ENCODE results near the gene ODAD4. TPM values are rescaled to one million over a fixed set of nuclear protein-coding genes. Genes with fewer than 3 reads are reported as not detected.

The ODAD4 gene
- polyA plus RNA-seq, 3 donors, result 0.04 to 0.28 (median 0.23) TPM

GRCh38 chr17:41885733-41886132, 44.7 kb upstream of the ODAD4 start:
- Histone ChIP-seq H3K27ac (ENCODE audit: low read depth in 1 of 2, low read length in 2 of 2) (no peak overlapping the region), H3K36me3 (replicated peaks in 1 of 2; ENCODE audit: control insufficient read depth in 1 of 2, insufficient read depth in 2 of 2, low read length in 2 of 2) (peaks cover 80 to 94% of the 10 kb centered on the region in 2 donors), H3K27me3 (ENCODE audit: control insufficient read depth in 2 of 2, insufficient read depth in 2 of 2, low read length in 2 of 2) (no peaks in the 10 kb centered on the region), H3K9me3 (replicated peaks in 1 of 2; ENCODE audit: control insufficient read depth in 1 of 2, insufficient read depth in 1 of 2, low read length in 2 of 2) (no peaks in the 10 kb centered on the region), H3K4me2 (replicated peaks; ENCODE audit: extremely low read depth, low read length, poor library complexity, severe bottlenecking) (no peak overlapping the region), H3K79me2 (ENCODE audit: insufficient read depth, low read length) (no peaks in the 10 kb centered on the region), H2AFZ (ENCODE audit: insufficient read depth, low read depth, low read length, poor library complexity, severe bottlenecking) (no peak overlapping the region), H3K9ac (ENCODE audit: insufficient read depth, low read length, poor library complexity, severe bottlenecking) (no peak overlapping the region), H4K20me1 (ENCODE audit: insufficient read depth, low read length) (peaks cover 3% of the 10 kb centered on the region), H3K4me1 (ENCODE audit: control insufficient read depth in 1 of 2, insufficient read depth in 2 of 2, low read length in 2 of 2) (no peaks in the 10 kb centered on the region), H3K4me3 (replicated peaks in 1 of 3; ENCODE audit: low read depth in 2 of 3, low read length in 3 of 3) (no peak overlapping the region)
- TF ChIP-seq CTCF (IDR thresholded peaks at IDR 0.05), result no peak
- DNase-seq, result no peak
- Mint-ChIP-seq H3K4me3 (no peak overlapping the region), H3K27me3 (ENCODE audit: low read depth in 3 of 3) (peaks cover 0 to 2% (median 0%) of the 10 kb centered on the region in 3 donors), H3K36me3 (peaks cover 74 to 97% of the 10 kb centered on the region in 2 donors), H3K4me1 (no peaks in the 10 kb centered on the region), H3K9me3 (peaks cover 0 to 3% (median 0%) of the 10 kb centered on the region in 7 donors), H3K27ac (no peak overlapping the region)
- WGBS (ENCODE audit: insufficient coverage), result 98% methylated on average over 5 of the region's 6 CpGs
- intact Hi-C loops (cut with micrococcal nuclease), result no loop called here

- no peaks in the 10 kb centered on the region for H3K9me3 ChIP-seq (replicated peaks in 1 of 2; ENCODE audit: control insufficient read depth in 1 of 2, insufficient read depth in 1 of 2, low read length in 2 of 2)
- no peaks in the 10 kb centered on the region for H3K27me3 ChIP-seq (ENCODE audit: control insufficient read depth in 2 of 2, insufficient read depth in 2 of 2, low read length in 2 of 2)
- H3K4me1 ChIP-seq (ENCODE audit: control insufficient read depth in 1 of 2, insufficient read depth in 2 of 2, low read length in 2 of 2), result no peaks in the 10 kb centered on the region
- WGBS (ENCODE audit: insufficient coverage), result 60% methylated on average over 4 of the region's 6 CpGs
- Mint-ChIP-seq H3K4me1 (no peaks in the 10 kb centered on the region), H3K9me3 (no peaks in the 10 kb centered on the region), H3K36me3 (peaks cover 74 to 98% of the 10 kb centered on the region in 2 donors), H3K4me3 (no peak overlapping the region), H3K27ac (no peak overlapping the region), H3K27me3 (ENCODE audit: low read depth in 3 of 3) (peaks cover 0 to 3% (median 0%) of the 10 kb centered on the region in 3 donors)
- intact Hi-C loops (cut with micrococcal nuclease), result no loop called here
- no peak overlapping the region for H2AFZ ChIP-seq (ENCODE audit: insufficient read depth, low read depth, low read length, poor library complexity, severe bottlenecking)
- TF ChIP-seq CTCF (IDR thresholded peaks at IDR 0.05), result no peak
- no peaks in the 10 kb centered on the region for H3K79me2 ChIP-seq (ENCODE audit: insufficient read depth, low read length)
- H3K9ac ChIP-seq (ENCODE audit: insufficient read depth, low read length, poor library complexity, severe bottlenecking), result no peak overlapping the region
- no peak for DNase-seq
- peaks cover 85 to 95% of the 10 kb centered on the region in 2 donors for H3K36me3 ChIP-seq (replicated peaks in 1 of 2; ENCODE audit: control insufficient read depth in 1 of 2, insufficient read depth in 2 of 2, low read length in 2 of 2)
- no peak overlapping the region for H3K27ac ChIP-seq (ENCODE audit: low read depth in 1 of 2, low read length in 2 of 2)
- no peak overlapping the region for H3K4me3 ChIP-seq (replicated peaks in 1 of 3; ENCODE audit: low read depth in 2 of 3, low read length in 3 of 3)
- no peak overlapping the region for H3K4me2 ChIP-seq (replicated peaks; ENCODE audit: extremely low read depth, low read length, poor library complexity, severe bottlenecking)
- H4K20me1 ChIP-seq (ENCODE audit: insufficient read depth, low read length), result no peaks in the 10 kb centered on the region
These were observed 42.0 kb upstream of the ODAD4 start for GRCh38 chr17:41888332-41888965.

All from CD14-positive monocyte (primary cell).